GM12864 (cell line): ENCODE measurements around the gene TOGARAM1.

ENCODE experiments used
- DNase-seq: peaks from one replicate; pipeline ENCODE4 v3.0.0-alpha.2; 2011; ENCODE audit warnings: low read depth
- H3K4me3 ChIP-seq: 2 replicates; pipeline ENCODE4 v1.5.1; 2011; ENCODE audit warnings: mild to moderate bottlenecking, low read depth, low read length, control low read depth
- CTCF ChIP-seq: IDR thresholded peaks from 2 replicates; pipeline ENCODE4 v1.5.1; 2011; ENCODE audit warnings: low read depth, mild to moderate bottlenecking, moderate library complexity, low read length, control low read depth, inconsistent platforms; ENCODE audit errors: missing control alignments

The TOGARAM1 gene

GRCh38 chr14:44962334-44963043 is 499 bp downstream of the TOGARAM1 start:
- DNase-seq = no peak
- H3K4me3 ChIP-seq = peak overlapping the region; percentile 96
- TF ChIP-seq CTCF = no peak

GRCh38 chr14:44963044-44963528 is 1.1 kb downstream of the TOGARAM1 start:
- no peak for DNase-seq
- peak overlapping the region; percentile 96 for H3K4me3 ChIP-seq
- no peak for TF ChIP-seq CTCF

GRCh38 chr14:44963775-44964380 is 1.9 kb downstream of the TOGARAM1 start:
- DNase-seq = no peak
- no peak for TF ChIP-seq CTCF
- peak overlapping the region; percentile 96 for H3K4me3 ChIP-seq

GRCh38 chr14:44966601-44967336 is 4.8 kb downstream of the TOGARAM1 start:
- no peak for DNase-seq
- no peak for TF ChIP-seq CTCF
- peak overlapping the region; percentile 37 for H3K4me3 ChIP-seq

- no peak for DNase-seq
- no peak for TF ChIP-seq CTCF
- H3K4me3 ChIP-seq = no peak overlapping the region
Observed at GRCh38 chr14:44968714-44969113, 6.7 kb downstream of the TOGARAM1 start.

GRCh38 chr14:44970907-44971306 is 8.9 kb downstream of the TOGARAM1 start:
- no peak for DNase-seq
- no peak overlapping the region for H3K4me3 ChIP-seq
- TF ChIP-seq CTCF = no peak
